CMK (cell line): ENCODE data around the gene MBOAT7.
"Not testable (repeated sequence)": the region's sequence is repeated elsewhere in the genome, so short reads cannot be mapped to it uniquely, and the experiment has no call there.

Experiments used
- DNase-seq: peaks from one replicate; pipeline ENCODE4 v3.0.0-alpha.2; 2010; ENCODE audit warnings: low read depth

The MBOAT7 gene, protein sequence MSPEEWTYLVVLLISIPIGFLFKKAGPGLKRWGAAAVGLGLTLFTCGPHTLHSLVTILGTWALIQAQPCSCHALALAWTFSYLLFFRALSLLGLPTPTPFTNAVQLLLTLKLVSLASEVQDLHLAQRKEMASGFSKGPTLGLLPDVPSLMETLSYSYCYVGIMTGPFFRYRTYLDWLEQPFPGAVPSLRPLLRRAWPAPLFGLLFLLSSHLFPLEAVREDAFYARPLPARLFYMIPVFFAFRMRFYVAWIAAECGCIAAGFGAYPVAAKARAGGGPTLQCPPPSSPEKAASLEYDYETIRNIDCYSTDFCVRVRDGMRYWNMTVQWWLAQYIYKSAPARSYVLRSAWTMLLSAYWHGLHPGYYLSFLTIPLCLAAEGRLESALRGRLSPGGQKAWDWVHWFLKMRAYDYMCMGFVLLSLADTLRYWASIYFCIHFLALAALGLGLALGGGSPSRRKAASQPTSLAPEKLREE

DNA sequence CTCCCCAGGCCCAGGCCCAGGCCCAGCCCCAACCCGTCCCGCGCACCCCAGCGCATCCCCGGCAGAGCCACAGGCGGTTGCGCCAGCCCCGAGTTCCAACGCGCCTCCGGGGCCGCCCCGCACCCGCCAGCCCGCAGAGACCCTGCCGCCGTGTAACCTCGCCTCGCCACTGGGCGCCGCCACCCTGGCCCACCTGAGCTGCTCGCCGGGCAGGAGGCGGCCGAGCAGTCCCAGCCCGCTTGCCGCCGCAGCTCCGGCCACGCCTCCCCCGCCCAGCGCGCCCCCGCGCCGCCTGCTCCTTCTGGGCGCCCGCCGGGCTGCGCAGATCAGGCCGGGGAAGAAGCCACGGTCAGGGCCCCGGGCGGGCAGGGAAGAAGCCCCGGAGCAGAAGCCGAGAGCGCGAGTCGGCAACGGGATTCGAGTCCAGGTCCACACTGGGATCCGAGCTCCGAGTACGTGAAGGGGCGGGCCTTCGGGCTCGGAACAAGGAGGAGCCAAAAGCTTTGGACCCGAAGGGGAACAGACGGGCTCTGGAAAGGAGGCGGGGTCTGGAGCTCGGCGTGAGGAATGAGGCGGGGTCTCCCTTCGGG lies at the start of gene MBOAT7:
TSS of gene MBOAT7 (minus strand) at position 436 of the 590 bp plus-strand sequence. CDS start 1,072 bp downstream, outside the sequence.
- DNase-seq, result no peak

DNA sequence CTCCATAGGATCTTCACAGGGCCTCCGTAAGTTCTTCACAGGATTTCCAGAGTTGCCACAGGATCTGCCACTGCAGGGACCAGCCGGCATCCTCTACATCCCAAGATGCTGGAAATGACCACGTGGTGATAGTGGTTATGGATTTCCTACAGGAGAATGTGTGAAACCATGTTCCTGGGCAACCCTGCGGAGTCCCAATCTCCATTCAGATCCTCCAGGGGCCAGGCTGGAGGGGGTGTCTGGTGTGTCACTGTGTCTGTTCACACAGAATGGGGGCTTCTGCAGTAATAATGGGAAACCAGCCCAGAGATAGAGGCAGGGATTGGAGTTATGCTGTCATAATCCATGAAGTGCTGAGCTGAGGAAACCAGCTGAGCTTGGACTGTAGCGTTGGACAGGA lies 44.6 kb upstream of the MBOAT7 start:
- DNase-seq, result no peak

DNA sequence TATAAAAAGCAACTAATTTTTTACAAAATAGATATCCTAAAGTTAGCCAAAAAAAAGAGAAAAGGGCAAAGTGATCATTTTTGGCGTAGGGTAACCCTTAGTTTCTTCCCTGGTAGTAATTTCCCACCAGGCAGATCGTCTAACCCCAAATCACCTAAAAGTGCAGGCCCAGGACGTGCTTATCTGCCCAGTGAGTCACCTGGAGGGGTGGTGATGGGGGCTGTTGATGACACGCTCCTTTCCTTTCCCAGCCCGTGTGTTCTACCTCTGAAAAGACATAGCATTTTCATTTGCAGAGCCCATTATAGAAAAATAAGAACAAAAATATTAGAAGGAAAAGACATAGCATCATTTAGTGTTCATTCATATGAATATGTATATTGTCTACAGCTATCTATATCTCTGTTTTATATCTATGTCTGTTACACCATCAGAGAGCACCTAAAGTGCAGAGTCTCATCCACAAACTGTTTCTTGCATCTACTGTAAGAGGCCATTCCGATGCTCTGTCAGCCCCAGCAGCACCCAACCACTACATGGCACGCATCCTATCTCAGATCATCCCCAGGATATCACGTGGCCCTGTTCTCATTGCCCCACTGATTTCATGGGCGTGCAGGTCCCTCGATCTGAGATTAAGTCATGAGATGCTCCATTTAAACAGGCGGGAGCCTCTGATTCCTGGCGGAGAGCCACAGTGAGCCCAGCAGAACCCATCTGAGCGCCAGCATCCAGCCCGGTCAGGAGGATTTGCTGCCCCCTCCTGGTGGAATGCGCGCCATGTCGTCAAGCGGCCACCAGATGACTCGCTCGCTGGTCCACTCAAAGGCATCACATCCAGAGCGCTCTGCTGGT lies 41.9 kb upstream of the MBOAT7 start:
- DNase-seq, result peak; percentile 63

DNA sequence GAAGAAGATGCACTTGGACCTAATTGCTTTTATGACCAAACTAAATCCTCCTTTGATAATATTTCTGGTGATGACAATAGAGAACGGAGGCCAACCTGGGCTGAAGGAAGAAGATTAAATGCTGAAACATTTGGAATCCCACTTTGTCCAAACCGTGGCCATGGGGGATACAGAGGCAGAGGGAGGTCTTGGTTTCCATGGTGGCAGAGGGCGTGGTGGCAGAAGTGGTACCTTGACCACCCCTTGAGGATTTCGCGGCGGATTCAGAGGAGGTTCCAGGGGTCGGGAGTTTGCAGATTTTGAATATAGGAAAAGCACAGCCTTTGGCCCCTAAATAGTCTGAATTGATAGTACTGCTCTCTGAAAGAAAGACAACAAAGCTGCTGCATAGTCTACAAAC lies 40.7 kb upstream of the MBOAT7 start:
- DNase-seq, result no peak

DNA sequence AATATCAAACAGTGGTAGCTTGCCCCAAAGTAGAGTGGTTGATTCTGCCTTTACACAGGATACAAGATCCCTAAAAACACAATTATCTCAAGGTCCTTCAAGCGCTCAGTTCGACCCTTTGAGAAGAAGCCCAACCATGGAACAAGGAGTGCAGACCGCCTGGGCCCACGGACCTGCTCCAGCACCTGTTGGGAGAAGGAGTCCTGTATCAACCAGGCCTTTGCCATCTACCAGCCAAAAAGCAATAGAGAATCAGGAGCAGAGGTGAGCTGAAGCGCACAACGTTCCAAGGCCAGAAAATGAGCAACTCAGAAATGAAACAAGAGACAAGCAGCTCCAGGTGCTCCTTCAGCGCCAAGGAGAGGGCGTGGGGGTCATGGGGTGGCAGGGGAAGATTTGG lies 39.8 kb upstream of the MBOAT7 start:
- no peak for DNase-seq

DNA sequence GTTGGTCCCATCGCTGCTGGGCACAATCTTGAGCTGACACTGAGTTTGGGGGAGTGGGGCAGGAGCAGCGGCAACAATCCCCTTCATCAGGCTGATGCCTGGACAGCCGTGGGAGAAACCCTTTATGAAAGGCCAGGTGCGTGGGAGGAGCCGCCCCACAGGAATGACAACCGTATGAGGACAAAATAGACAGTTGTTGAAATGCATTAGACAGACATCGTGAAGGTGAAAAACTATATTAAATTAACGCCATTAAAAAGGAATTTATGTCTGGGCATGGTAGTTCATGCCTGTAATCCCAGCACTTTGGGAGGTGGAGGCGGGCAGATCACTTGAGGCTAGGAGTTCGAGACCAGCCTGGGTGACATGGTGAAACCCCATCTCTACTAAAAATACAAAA lies 35.2 kb upstream of the MBOAT7 start:
- DNase-seq, result not testable (repeated sequence)

DNA sequence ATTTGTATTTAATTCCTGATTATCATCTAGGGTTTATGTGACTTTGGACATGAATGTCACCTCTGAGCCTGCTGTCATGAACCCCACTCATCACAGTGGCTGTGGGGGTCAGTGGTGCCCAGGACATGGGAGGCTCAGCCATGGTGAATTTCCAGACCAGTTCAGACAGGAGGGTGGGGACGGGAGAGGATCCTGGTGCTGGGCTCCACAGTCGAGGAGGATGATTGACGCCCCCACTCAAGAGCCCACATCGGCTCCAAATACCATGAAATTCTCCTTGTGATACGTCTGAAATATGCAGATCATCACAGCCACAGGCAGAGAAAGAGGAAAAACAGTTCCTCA lies 34.5 kb upstream of the MBOAT7 start:
- not testable (repeated sequence) for DNase-seq

DNA sequence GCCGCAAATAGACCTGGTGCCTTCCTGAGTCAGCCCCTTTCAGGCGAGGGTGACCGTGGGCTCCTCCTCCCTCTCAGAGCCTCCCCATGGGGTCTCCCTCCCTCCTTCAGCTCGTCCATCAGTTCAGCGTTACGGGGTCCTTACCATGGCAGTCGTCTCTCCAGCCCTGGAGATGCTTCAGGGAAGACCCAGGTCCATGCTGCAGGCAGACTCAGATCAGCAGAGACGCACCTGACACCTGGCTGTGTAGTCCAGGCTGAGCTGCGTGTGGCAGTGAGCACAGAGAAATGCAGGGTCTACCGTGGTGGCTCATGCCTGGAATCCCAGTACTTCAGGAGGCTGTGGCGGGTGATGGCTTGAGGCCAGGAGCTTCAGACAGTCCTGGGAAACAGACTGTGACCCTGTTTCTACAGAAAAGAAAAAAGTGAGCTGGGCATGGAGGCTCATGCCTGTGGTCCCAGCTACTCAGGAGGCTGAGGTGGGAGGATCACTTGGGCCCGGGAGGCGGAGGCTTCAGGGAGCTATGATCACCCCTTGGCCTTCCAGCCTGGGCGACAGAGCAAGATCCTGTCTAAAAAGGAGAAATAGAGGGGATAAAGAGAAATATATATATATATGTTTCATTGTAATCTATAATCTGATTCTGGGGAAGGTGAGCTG lies 34.0 kb upstream of the MBOAT7 start:
- not testable (repeated sequence) for DNase-seq

DNA sequence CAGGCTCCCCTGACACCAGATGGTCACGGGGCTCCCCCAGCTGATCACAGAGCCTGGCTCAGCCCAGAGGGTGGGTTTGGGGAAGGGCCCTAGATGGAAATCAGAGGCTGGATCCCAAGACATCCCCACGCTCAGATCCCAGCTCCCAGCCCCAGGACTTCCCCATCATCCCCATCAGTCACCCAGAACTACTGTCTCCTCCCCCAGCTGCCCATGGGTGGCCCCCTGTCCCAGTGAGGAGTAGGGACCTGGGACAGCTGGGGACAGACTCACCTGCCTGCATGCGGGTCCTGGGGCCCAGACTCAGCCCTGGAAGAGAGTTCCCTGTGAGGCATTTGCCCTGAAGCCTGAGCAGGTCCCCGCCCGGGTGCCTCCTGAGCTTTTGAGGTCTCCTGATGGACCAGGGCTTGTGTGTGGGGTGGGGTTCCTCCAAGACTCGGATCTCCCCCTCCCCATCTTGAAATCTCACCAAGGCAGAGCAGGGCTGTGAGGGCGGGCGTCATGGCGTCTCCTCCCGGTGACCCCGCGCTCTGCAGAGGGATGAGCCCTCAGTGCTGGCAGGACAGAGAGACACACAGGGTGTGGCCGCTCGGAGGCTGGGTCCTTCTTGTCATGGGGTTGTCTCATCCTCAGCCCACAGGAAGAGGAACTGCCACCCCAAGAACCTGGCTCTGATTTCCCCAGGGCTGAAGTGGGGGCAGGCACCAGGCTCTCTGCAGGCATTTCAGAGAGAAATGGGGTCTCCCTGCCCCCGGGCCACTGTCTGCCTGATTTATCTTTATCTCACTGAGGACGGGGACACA lies 33.3 kb upstream of the MBOAT7 start, which contains the start of gene LILRB3:
TSS of gene LILRB3 (minus strand) at position 534 of the 803 bp plus-strand sequence. CDS start at position 503, 31 bp downstream.
- not testable (repeated sequence) for DNase-seq

DNA sequence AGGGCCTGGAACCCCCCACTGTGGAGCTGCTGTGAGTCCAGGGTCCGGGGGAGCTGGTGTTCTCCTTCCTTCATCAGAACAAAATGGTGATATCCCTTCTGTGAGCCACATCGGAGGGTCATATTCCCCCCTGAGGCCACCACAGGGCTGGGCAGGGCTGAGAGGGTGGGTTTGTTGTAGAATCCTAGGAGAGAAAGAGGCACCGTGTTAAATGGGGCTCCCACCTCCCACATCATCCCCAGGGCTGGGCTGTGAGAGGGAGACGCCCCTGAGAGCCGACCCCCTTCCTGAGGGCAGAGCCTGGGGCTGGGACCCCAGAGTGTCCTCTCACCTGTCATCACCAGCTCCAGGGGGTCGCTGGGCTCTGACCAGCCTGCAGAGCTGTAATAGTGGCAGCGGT lies 32.6 kb upstream of the MBOAT7 start:
- not testable (repeated sequence) for DNase-seq

DNA sequence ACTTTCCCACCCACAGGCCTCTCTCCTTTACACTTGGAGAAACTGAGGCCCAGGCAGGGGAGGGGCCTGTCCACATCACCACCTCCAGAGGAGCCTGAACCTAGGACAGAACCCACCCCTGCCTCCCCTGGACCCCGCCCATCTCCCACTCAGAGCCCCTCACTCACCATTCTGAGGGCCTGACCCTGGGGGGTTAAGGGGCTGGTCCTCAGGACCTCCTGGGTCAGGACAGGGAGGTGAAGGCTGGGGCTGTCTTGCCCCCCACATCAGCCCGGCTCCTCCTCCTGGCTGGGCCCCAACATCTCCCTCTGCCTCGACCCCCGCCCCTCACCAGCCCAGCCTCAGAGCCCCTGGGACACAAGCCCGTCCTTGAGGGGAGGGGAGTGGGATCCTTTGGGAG lies 30.3 kb upstream of the MBOAT7 start:
- not testable (repeated sequence) for DNase-seq

DNA sequence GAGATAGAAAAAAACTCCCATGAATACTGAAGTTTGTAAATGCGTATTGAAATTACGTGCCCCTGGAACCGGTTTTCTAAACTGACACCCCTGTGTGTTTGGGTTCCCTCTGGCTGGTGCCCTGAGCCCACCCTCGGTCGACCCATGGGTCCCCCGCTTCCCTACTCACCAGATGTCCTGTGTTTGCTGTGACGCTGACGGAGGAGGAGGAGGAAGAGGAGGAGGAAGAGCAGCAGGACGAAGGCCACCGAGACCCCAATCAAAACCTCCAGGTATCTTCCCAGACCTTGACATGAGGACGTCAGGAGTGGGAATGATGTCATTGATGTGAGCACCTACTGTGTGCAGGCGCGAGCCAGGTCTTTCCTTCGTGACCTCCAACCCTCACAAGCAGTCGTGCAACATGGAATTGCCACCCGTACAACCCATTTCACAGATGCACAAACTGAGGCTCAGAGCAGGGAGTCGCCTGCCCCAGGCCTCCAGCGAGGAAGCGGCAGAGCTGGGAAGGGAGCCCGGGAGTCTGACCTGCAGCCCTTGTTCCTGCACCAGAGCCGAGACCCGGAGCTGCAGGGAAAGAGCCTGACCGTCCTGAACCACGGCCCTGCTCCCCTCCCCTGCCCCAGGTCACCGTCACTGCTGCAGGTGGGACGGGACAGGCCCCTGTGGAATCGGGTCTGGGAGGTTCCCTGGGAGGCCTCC lies 29.7 kb upstream of the MBOAT7 start:
- no peak for DNase-seq

DNA sequence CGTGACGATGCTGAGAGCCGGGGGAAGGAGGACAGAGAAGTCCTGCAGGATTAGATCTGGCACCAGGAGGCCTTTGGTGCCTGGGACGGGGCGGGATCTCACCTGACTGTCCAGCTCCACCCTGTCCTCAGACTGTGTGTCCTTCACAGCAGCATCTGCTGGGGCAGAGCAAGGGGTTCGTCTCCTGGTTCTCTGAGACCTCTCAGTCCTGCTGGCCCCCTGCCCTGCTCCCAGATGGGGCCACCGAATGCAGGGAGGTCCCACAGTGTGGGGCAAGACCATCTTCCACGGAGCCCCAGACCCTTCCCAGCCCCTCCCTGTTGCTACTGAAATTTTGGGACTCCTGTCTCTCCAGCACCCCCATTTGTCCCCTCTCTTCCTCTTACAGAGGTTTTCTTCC lies 28.9 kb upstream of the MBOAT7 start:
- DNase-seq, result no peak

DNA sequence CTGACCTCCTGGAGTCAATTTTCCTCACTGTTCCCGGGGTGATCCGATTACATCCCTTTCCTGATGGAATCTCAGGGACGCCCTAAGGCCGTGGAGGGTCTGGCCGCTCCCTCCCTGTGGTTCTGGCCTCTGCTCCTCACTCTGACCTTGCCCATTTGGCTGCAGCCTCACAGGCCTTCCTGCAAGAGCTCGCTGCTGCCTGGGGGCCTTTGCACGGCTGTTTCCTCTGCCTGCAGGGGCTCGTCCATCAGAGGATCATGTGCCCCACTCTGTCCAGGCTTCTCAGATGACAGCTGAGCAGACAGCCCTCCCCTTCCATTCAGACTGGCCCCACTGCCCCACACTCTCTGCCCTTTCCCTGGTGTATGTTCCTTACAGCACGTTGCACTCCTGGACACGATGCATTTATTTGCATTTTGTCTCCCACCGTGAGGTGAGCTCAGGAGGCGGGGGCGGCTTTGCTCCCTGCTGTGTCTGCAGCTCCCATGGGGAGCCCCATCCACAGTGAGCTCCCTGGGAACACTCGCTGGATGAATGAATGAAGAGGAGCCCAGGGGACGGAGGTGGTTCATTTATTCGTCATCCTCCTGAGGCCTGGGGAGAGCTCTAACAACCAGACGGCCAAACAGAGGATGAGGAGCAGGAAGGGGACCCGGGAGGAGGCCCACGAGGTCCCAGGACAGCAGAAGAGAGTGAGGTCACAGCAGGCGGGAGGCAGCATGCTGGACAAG lies 28.3 kb upstream of the MBOAT7 start:
- not testable (repeated sequence) for DNase-seq

DNA sequence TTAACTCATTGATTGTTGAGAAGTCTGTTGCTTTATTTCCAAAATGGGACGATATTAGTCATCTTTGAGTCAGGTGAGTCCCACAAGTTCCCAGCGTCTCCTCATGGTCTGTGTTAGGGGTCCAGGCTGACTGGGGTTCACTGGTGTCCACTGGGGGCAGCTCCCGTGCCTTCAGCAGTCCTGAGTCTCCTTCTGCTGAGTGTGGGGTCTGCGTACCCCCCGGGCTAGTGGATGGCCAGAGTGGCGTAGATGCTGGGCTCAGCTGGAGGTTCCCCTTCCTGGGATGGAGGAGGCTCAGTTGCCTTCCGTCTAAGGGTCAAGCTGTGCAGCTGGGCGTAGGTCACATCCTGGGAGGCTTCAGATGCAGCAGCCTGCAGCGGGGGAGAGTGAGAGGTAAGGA lies 27.5 kb upstream of the MBOAT7 start:
- DNase-seq, result no peak

DNA sequence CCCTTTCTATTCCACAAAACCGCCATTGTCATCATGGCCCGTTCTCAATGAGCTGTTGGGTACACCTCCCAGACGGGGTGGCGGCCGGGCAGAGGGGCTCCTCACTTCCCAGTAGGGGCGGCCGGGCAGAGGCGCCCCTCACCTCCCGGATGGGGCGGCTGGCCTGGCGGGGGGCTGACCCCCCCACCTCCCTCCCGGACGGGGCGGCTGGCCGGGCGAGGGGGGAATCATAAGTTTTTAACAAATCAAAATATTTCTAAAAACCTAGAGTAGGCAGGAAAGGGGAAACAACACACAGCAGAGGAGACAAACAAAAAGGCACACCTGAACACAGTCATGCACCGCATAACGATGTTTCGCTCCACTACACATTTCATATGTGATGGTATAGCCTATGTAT lies 25.4 kb upstream of the MBOAT7 start:
- DNase-seq, result not testable (repeated sequence)

DNA sequence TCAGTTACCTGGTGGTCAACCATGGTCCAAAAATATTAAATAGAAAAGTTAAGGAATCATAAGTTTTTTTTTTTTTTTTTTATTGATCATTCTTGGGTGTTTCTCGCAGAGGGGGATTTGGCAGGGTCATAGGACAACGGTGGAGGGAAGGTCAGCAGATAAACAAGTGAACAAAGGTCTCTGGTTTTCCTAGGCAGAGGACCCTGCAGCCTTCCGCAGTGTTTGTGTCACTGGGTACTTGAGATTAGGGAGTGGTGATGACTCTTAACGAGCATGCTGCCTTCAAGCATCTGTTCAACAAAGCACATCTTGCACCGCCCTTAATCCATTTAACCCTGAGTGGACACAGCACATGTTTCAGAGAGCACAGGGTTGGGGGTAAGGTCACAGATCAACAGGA lies 24.8 kb upstream of the MBOAT7 start:
- not testable (repeated sequence) for DNase-seq

DNA sequence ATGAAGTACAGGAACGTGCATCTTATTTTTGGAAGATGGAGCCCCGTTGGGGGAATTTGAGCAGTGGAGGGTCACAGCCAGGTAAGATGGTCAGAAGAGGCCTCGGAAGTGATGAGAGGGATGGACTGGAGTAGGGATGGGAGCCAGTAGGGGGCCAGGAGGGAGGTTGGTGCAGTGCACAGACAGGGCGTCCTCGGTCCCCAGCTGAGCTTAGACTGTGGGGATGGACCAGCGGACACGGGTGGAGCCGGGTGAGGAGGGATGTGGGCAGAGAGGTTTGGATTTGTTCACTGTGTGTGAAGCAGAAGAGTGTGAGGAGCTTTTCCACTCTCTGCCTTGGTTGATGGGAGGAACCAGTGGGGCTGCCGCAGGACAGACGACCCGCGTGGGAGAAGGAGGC lies 21.9 kb upstream of the MBOAT7 start:
- no peak for DNase-seq

DNA sequence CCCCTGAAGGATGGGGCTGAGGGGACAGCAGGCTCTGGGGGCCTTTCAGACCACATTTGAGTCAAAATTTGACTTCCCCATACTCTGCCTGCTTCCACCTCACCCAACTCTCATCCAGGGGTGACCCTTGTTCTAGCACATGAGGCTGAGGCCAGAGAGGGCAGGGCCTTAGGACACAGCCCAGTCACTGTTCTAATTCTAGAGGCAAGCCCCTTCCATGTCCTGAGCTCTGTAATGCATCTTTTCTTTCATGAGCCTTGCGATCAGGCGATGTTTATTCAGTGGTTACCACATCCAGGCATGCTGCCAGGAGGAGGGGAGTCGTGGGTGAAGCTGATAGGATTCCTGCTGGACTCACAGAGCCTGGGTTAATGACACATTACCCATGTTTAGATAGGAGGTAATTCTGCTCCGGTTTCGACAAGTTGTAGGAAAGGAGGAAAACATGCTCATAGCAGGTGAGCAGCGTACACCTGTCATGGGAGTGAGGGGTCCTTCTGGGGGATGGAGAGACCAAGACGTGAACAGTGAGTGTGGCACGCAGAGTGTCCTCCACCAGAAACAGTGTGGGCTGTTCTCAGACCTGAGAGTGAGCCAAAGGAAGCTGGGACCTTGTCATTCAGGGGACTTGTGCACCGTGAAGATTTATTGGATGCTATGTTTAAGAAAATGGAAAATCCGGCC lies 20.6 kb upstream of the MBOAT7 start:
- DNase-seq, result peak; percentile 70
